ENCODE data around the gene CEMP1. TPM values are rescaled to one million over a fixed set of nuclear protein-coding genes. Genes with fewer than 3 reads are reported as not detected.
"Not testable (repeated sequence)": the region's sequence is repeated elsewhere in the genome, so short reads cannot be mapped to it uniquely, and the experiment has no call there.

Gene CEMP1
- total RNA-seq, 2 experiments from 2014 or later: 1.0 to 1.8 TPM

DNA sequence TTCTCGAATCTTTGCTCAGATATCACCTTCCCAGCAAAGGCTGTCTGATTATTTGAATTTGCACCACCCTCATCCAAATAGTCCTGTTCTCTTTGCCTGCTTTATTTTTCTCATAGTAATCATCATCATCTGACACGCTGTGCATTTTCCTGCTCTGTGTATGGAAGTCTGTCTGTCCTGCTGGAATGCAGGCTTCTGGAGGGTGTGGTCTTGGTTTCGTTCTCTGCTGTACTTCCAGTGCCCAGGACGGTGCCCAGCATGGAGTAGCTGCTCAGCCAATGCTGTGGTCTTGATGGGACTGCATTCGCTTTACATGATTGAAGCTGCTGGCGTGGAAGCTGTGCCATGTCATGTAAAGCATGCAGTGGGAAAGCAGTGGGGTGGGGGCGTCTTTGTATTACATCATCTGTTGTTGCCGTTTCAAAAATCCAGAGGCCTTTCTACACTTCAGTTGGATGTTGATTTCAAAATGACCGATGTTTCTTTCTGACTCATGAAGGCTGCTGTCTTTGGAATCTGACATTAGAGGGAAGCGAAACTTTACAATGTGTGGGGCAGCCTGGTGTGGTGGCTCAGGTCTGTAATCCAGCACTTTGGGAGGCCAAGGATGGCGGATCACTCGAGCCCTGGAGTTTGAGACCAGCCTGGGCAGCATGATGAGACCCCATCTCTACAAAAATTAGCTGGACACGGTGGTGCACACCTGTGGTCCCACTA, 23.7 kb upstream of the CEMP1 start:
- intact Hi-C loops (cut with DNase I, micrococcal nuclease); H3K27ac Mint-ChIP-seq; H3K27me3 Mint-ChIP-seq; H3K4me1 Mint-ChIP-seq (ENCODE audit: low read depth); H3K27ac ChIP-seq (ENCODE audit: low read depth in 1 of 2, low read length in 2 of 2); DNase-seq; H3K4me1 ChIP-seq (ENCODE audit: insufficient read depth, low read length); H3K4me3 Mint-ChIP-seq; H3K9me3 ChIP-seq (ENCODE audit: control insufficient read depth in 1 of 2, insufficient read depth in 1 of 2, low read length in 2 of 2); CTCF ChIA-PET; H3K4me3 ChIP-seq (ENCODE audit: low read length); H3K36me3 Mint-ChIP-seq (ENCODE audit: low read depth); H3K27me3 ChIP-seq (ENCODE audit: control insufficient read depth in 1 of 2, insufficient read depth in 2 of 2, low read length in 2 of 2); ATAC-seq (ENCODE audit: poor library complexity); H3K9me3 Mint-ChIP-seq; POLR2A ChIA-PET; H3K36me3 ChIP-seq (ENCODE audit: insufficient read depth, low read length): not testable (repeated sequence)

DNA sequence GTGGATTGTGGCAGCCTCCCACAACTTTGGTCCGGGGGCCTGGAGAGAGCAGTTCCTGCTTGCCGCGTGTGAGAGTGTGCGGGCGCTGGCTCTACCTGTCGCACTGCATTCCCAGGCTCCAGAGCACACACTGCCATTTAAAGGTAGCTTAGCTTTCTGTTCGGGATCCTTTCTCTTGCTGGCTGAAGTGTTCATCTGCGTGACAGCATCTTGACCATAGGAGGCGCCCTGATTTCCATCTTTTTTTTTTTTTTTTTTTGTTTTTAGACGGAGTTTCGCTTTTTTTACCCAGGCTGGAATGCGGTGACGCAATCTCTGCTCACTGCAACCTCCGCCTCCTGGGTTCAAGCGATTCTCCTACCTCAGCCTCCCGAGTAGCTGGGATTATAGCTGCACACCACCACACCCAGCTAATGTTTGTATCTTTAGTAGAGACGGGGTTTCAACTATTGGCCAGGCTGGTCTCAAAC, 20.2 kb upstream of the CEMP1 start:
- H3K27me3 ChIP-seq (ENCODE audit: control insufficient read depth in 1 of 2, insufficient read depth in 2 of 2, low read length in 2 of 2); intact Hi-C loops (cut with DNase I, micrococcal nuclease); H3K4me1 ChIP-seq (ENCODE audit: insufficient read depth, low read length); H3K4me3 Mint-ChIP-seq; ATAC-seq (ENCODE audit: poor library complexity); H3K27me3 Mint-ChIP-seq; H3K4me3 ChIP-seq (ENCODE audit: low read length); POLR2A ChIA-PET; H3K27ac ChIP-seq (ENCODE audit: low read depth in 1 of 2, low read length in 2 of 2); H3K36me3 ChIP-seq (ENCODE audit: insufficient read depth, low read length); H3K4me1 Mint-ChIP-seq (ENCODE audit: low read depth); H3K9me3 Mint-ChIP-seq; DNase-seq; H3K27ac Mint-ChIP-seq; H3K36me3 Mint-ChIP-seq (ENCODE audit: low read depth); CTCF ChIA-PET; H3K9me3 ChIP-seq (ENCODE audit: control insufficient read depth in 1 of 2, insufficient read depth in 1 of 2, low read length in 2 of 2): not testable (repeated sequence)

DNA sequence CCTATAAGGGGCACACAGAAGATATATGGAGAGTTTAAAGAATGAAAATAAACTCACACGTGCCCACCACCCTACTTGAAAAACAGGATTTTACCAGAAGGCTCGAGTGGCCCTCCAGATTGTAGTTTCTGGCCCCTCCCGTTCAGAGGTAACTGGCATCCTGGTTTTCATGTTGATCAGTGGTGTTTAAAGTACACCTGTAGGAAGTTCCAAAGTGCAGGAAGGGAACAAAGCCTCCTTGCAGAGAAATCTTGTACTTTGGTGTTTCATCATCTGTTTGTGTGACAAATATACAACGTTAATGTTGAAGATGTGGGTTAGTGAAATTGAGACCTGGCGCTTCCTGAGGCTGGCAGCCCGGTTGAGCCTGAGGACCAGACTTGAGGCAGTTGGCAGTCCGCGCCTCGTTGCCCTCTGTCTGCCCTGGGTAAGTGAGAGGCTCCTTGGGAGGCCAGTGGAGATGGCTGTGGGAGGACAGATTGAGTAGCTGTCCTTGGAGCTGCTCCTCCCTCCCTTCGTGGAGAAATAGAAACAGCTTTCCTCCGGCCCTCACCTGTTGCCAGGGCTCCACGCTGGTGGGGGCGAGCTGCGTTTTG, 19.2 kb upstream of the CEMP1 start:
- H3K27ac Mint-ChIP-seq; H3K4me3 ChIP-seq (ENCODE audit: low read length); POLR2A ChIA-PET; H3K27me3 Mint-ChIP-seq; intact Hi-C loops (cut with DNase I, micrococcal nuclease); H3K9me3 ChIP-seq (ENCODE audit: control insufficient read depth in 1 of 2, insufficient read depth in 1 of 2, low read length in 2 of 2); ATAC-seq (ENCODE audit: poor library complexity); H3K27me3 ChIP-seq (ENCODE audit: control insufficient read depth in 1 of 2, insufficient read depth in 2 of 2, low read length in 2 of 2); DNase-seq; H3K36me3 ChIP-seq (ENCODE audit: insufficient read depth, low read length); CTCF ChIA-PET; H3K27ac ChIP-seq (ENCODE audit: low read depth in 1 of 2, low read length in 2 of 2); H3K4me1 ChIP-seq (ENCODE audit: insufficient read depth, low read length); H3K9me3 Mint-ChIP-seq; H3K4me1 Mint-ChIP-seq (ENCODE audit: low read depth); H3K36me3 Mint-ChIP-seq (ENCODE audit: low read depth); H3K4me3 Mint-ChIP-seq: not testable (repeated sequence)

DNA sequence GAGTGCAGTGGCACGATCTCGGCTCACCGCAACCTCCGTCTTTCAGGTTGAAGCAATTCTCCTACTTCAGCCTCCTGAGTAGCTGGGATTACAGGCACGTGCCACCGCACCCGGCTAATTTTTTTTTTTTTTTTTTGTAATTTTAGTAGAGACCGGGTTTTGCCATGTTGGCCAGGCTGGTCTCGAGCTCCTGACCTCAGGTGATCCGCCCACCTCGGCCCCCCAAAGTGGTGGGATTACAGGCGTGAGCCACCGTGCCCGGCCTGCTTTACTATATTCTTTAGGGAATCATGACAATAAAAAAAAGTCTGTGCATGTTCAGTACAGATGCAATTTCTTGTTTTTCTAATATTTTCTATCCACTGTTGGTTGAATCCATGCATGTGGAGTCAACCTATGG, 12.6 kb upstream of the CEMP1 start:
- H3K27me3 ChIP-seq (ENCODE audit: control insufficient read depth in 1 of 2, insufficient read depth in 2 of 2, low read length in 2 of 2); POLR2A ChIA-PET; CTCF ChIA-PET; ATAC-seq (ENCODE audit: poor library complexity); intact Hi-C loops (cut with DNase I, micrococcal nuclease); H3K27me3 Mint-ChIP-seq; H3K9me3 ChIP-seq (ENCODE audit: control insufficient read depth in 1 of 2, insufficient read depth in 1 of 2, low read length in 2 of 2); H3K4me3 Mint-ChIP-seq; H3K9me3 Mint-ChIP-seq; DNase-seq; H3K27ac Mint-ChIP-seq; H3K27ac ChIP-seq (ENCODE audit: low read depth in 1 of 2, low read length in 2 of 2); H3K36me3 ChIP-seq (ENCODE audit: insufficient read depth, low read length); H3K4me3 ChIP-seq (ENCODE audit: low read length): not testable (repeated sequence)
- Mint-ChIP-seq H3K36me3 (ENCODE audit: low read depth) (peaks cover 23% of the 10 kb centered on the region), H3K4me1 (ENCODE audit: low read depth) (peaks cover 37% of the 10 kb centered on the region)
- peaks cover 36% of the 10 kb centered on the region for H3K4me1 ChIP-seq (ENCODE audit: insufficient read depth, low read length)

DNA sequence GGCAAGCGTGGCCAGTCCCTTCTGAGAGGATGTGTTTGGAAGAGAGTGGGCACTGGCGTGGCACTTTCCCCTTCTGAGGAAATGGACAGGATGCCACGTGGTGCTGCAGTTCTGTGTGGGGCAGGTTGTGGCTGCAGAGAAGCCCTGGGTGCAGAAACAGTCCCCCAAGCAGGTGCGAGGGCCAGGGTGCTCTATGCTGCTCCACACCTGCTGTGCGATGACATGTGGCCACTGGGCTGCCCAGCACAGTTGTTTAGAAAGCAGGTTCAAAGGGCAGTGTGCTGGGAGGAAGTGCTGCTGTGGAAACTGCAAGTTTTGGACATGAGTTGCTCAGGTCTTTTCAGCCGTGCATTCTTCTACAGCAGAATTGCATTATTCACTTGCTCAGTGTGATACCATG, 10.2 kb upstream of the CEMP1 start:
- H3K4me3 ChIP-seq (ENCODE audit: low read length); H3K27me3 ChIP-seq (ENCODE audit: control insufficient read depth in 1 of 2, insufficient read depth in 2 of 2, low read length in 2 of 2); H3K9me3 ChIP-seq (ENCODE audit: control insufficient read depth in 1 of 2, insufficient read depth in 1 of 2, low read length in 2 of 2); POLR2A ChIA-PET; H3K36me3 ChIP-seq (ENCODE audit: insufficient read depth, low read length); H3K27ac Mint-ChIP-seq; H3K9me3 Mint-ChIP-seq; H3K27me3 Mint-ChIP-seq; CTCF ChIA-PET; DNase-seq; H3K4me3 Mint-ChIP-seq; ATAC-seq (ENCODE audit: poor library complexity); intact Hi-C loops (cut with DNase I, micrococcal nuclease); H3K27ac ChIP-seq (ENCODE audit: low read depth in 1 of 2, low read length in 2 of 2): not testable (repeated sequence)
- H3K36me3 Mint-ChIP-seq (ENCODE audit: low read depth): peaks cover 32% of the 10 kb centered on the region
- peaks cover 44% of the 10 kb centered on the region for H3K4me1 Mint-ChIP-seq (ENCODE audit: low read depth)
- H3K4me1 ChIP-seq (ENCODE audit: insufficient read depth, low read length): peaks cover 47% of the 10 kb centered on the region

DNA sequence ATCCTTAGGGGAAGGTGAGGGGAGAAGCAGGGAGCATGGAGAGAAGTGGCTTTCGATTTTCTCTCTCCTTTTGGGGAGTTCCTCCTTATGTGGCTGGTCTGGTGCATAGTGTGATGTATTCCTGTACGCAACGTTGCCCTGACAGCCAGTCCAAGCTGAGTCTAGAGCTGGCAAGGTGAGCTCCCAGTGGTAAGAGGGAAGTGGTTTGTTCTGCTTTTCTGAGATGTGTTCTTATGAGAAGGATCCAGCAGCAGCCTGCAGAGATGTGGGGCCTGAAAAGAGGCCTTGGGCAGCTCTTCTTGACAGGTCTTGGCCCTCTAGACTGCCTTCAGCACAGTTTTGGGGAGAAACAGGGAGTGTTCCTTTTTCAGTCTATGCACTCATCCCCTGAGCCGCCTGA, 9.7 kb upstream of the CEMP1 start:
- H3K36me3 ChIP-seq (ENCODE audit: insufficient read depth, low read length); ATAC-seq (ENCODE audit: poor library complexity); H3K27ac ChIP-seq (ENCODE audit: low read depth in 1 of 2, low read length in 2 of 2); CTCF ChIA-PET; POLR2A ChIA-PET; intact Hi-C loops (cut with DNase I, micrococcal nuclease); H3K4me3 ChIP-seq (ENCODE audit: low read length); H3K27me3 Mint-ChIP-seq; H3K9me3 Mint-ChIP-seq; H3K9me3 ChIP-seq (ENCODE audit: control insufficient read depth in 1 of 2, insufficient read depth in 1 of 2, low read length in 2 of 2); DNase-seq; H3K27me3 ChIP-seq (ENCODE audit: control insufficient read depth in 1 of 2, insufficient read depth in 2 of 2, low read length in 2 of 2): not testable (repeated sequence)
- Mint-ChIP-seq H3K27ac (peak overlapping the region; percentile 58), H3K4me3 (peak overlapping the region; percentile 63), H3K4me1 (ENCODE audit: low read depth) (peaks cover 44% of the 10 kb centered on the region), H3K36me3 (ENCODE audit: low read depth) (peaks cover 32% of the 10 kb centered on the region)
- peaks cover 49% of the 10 kb centered on the region for H3K4me1 ChIP-seq (ENCODE audit: insufficient read depth, low read length)
